ENCODE measurements around the gene LASP1NB.
A peak's percentile ranks its signal among the peaks of the same experiment; 100 is the strongest.
"Not testable (repeated sequence)": the region's sequence is repeated elsewhere in the genome, so short reads cannot be mapped to it uniquely, and the experiment has no call there.

Gene LASP1NB

GRCh38 chr17:38897176-38897575 is 28.2 kb upstream of the LASP1NB start:
- DNase-seq = no peak

GRCh38 chr17:38897671-38898290 is 27.6 kb upstream of the LASP1NB start:
- no peak for DNase-seq

- peak; percentile 38 for DNase-seq
Measured at GRCh38 chr17:38898291-38898679, 27.1 kb upstream of the LASP1NB start.

- peak; percentile 82 for DNase-seq
Measured at GRCh38 chr17:38898812-38899348, 26.5 kb upstream of the LASP1NB start.

- DNase-seq = no peak
Measured at GRCh38 chr17:38899421-38899820, 26.0 kb upstream of the LASP1NB start.

GRCh38 chr17:38900978-38901656 is 24.3 kb upstream of the LASP1NB start:
- DNase-seq = peak; percentile 13

GRCh38 chr17:38903404-38903803 is 22.0 kb upstream of the LASP1NB start:
- no peak for DNase-seq

GRCh38 chr17:38904892-38905291 is 20.5 kb upstream of the LASP1NB start:
- DNase-seq = no peak

GRCh38 chr17:38905375-38905774 is 20.0 kb upstream of the LASP1NB start:
- no peak for DNase-seq

- DNase-seq = no peak
Measured at GRCh38 chr17:38906460-38907228, 18.8 kb upstream of the LASP1NB start.

- DNase-seq = no peak
Measured at GRCh38 chr17:38907930-38908675, 17.3 kb upstream of the LASP1NB start.

GRCh38 chr17:38908676-38909181 is 16.7 kb upstream of the LASP1NB start:
- no peak for DNase-seq

- no peak for DNase-seq
Measured at GRCh38 chr17:38910325-38910724, 15.1 kb upstream of the LASP1NB start.

- DNase-seq = no peak
Measured at GRCh38 chr17:38911081-38911730, 14.2 kb upstream of the LASP1NB start.

GRCh38 chr17:38911731-38912081 is 13.7 kb upstream of the LASP1NB start:
- not testable (repeated sequence) for DNase-seq

- no peak for DNase-seq
Measured at GRCh38 chr17:38912221-38912813, 13.1 kb upstream of the LASP1NB start.

- no peak for DNase-seq
Measured at GRCh38 chr17:38914741-38915638, 10.4 kb upstream of the LASP1NB start.

- no peak for DNase-seq
Measured at GRCh38 chr17:38915639-38915995, 9.8 kb upstream of the LASP1NB start.

GRCh38 chr17:38916771-38917170 is 8.6 kb upstream of the LASP1NB start:
- no peak for DNase-seq

- DNase-seq = no peak
Measured at GRCh38 chr17:38917259-38917658, 8.2 kb upstream of the LASP1NB start.

Data from central memory CD4-positive, alpha-beta T cell (primary cell).